ENCODE results near the gene NECAP2. TPM values are rescaled to one million over a fixed set of nuclear protein-coding genes. Genes with fewer than 3 reads are reported as not detected.

NECAP2 gene
- total RNA-seq, 1 experiment from 2014 or later: 45.7 TPM

Other genes with a start within 250 kb of the NECAP2 start
- 7.9 and 9.9 TPM in 2 replicates for gene ARHGEF19, start 228.1 kb upstream of the NECAP2 start, total RNA-seq (2014; rRNA removed; shearing (Covaris generic))
- gene CPLANE2, start 203.5 kb upstream of the NECAP2 start, total RNA-seq (2014; rRNA removed; shearing (Covaris generic)): 1.3 and 1.9 TPM in 2 replicates
- gene FBXO42, start 88.2 kb upstream of the NECAP2 start, total RNA-seq (2014; rRNA removed; shearing (Covaris generic)): 21.3 and 26.5 TPM in 2 replicates
- 113 and 115 TPM in 2 replicates for gene SZRD1, start 73.5 kb upstream of the NECAP2 start, total RNA-seq (2014; rRNA removed; shearing (Covaris generic))
- 0.05 TPM in 1 of 2 replicates, not detected in the other for gene SPATA21, start 3.3 kb upstream of the NECAP2 start, total RNA-seq (2014; rRNA removed; shearing (Covaris generic))
- gene RNU1-1, start 73.6 kb downstream of the NECAP2 start, total RNA-seq (2014; rRNA removed; shearing (Covaris generic)): under 0.01 TPM in 2 replicates
- 63.4 and 65.6 TPM in 2 replicates for gene NBPF1, start 172.8 kb downstream of the NECAP2 start, total RNA-seq (2014; rRNA removed; shearing (Covaris generic))
- gene RNU1-3, start 226.2 kb downstream of the NECAP2 start, total RNA-seq (2014; rRNA removed; shearing (Covaris generic)): under 0.01 TPM in 2 replicates